Measurements from ENCODE around the gene ISCA2.

ISCA2 gene

GRCh38 chr14:74528406-74528805 is 34.8 kb downstream of the ISCA2 start:
- H3K4me3 ChIP-seq (replicated peaks; ENCODE audit: insufficient read depth, low read length) = no peak overlapping the region
- TF ChIP-seq POLR2AphosphoS5 (IDR thresholded peaks at IDR 0.05; ENCODE audit: low read depth) = no peak
- TF ChIP-seq SPI1 (IDR thresholded peaks at IDR 0.05; ENCODE audit: borderline replicate concordance, low read depth) = no peak
- TF ChIP-seq REST (IDR thresholded peaks at IDR 0.05; ENCODE audit: insufficient replicate concordance, low read depth) = no peak
- no peak for TF ChIP-seq CTCF (IDR thresholded peaks at IDR 0.05; ENCODE audit: insufficient read depth, low read length)
- no peak for TF ChIP-seq GABPA (IDR thresholded peaks at IDR 0.05; ENCODE audit: low read depth)
- no peak for DNase-seq (ENCODE audit: low read depth in 1 of 2, low spot score in 1 of 2)
- H3K27ac ChIP-seq (replicated peaks) = no peak overlapping the region
- no peaks in the 10 kb centered on the region for H3K27me3 ChIP-seq (ENCODE audit: insufficient read depth, poor library complexity, severe bottlenecking)

- DNase-seq (ENCODE audit: low read depth in 1 of 2, low spot score in 1 of 2) = no peak
- TF ChIP-seq SPI1 (IDR thresholded peaks at IDR 0.05; ENCODE audit: borderline replicate concordance, low read depth) (no peak), CTCF (IDR thresholded peaks at IDR 0.05; ENCODE audit: insufficient read depth, low read length) (no peak), POLR2AphosphoS5 (IDR thresholded peaks at IDR 0.05; ENCODE audit: low read depth) (no peak), REST (IDR thresholded peaks at IDR 0.05; ENCODE audit: insufficient replicate concordance, low read depth) (no peak), GABPA (IDR thresholded peaks at IDR 0.05; ENCODE audit: low read depth) (no peak)
- Histone ChIP-seq H3K27me3 (ENCODE audit: insufficient read depth, poor library complexity, severe bottlenecking) (no peaks in the 10 kb centered on the region), H3K27ac (replicated peaks) (no peak overlapping the region), H3K4me3 (replicated peaks; ENCODE audit: insufficient read depth, low read length) (no peak overlapping the region)
Observed at GRCh38 chr14:74528886-74529285, 35.3 kb downstream of the ISCA2 start.

- DNase-seq (ENCODE audit: low read depth in 1 of 2, low spot score in 1 of 2) = no peak
- TF ChIP-seq REST (IDR thresholded peaks at IDR 0.05; ENCODE audit: insufficient replicate concordance, low read depth) (no peak), GABPA (IDR thresholded peaks at IDR 0.05; ENCODE audit: low read depth) (no peak), SPI1 (IDR thresholded peaks at IDR 0.05; ENCODE audit: borderline replicate concordance, low read depth) (no peak), POLR2AphosphoS5 (IDR thresholded peaks at IDR 0.05; ENCODE audit: low read depth) (no peak), CTCF (IDR thresholded peaks at IDR 0.05; ENCODE audit: insufficient read depth, low read length) (no peak)
- Histone ChIP-seq H3K4me3 (replicated peaks; ENCODE audit: insufficient read depth, low read length) (no peak overlapping the region), H3K27me3 (ENCODE audit: insufficient read depth, poor library complexity, severe bottlenecking) (no peaks in the 10 kb centered on the region), H3K27ac (replicated peaks) (no peak overlapping the region)
Observed at GRCh38 chr14:74531006-74531405, 37.4 kb downstream of the ISCA2 start.

Measured in HL-60 (cell line).